Loucy (cell line): ENCODE measurements around the gene ADAMTS16.

ENCODE experiments used
- H2AFZ ChIP-seq: fragments of 200-600 bp; sonication (generic); 2 replicates; pipeline ENCODE4 v1.6.0; 2016; ENCODE audit warnings: antibody characterized with exemption, mild to moderate bottlenecking, low read length, moderate library complexity
- H3F3A ChIP-seq: fragments of 200-600 bp; 2 replicates; pipeline ENCODE4 v1.6.0; 2016; ENCODE audit warnings: antibody characterized with exemption, low read depth, mild to moderate bottlenecking
- H3K27me3 ChIP-seq: fragments of 200-600 bp; sonication (generic); 2 replicates; pipeline ENCODE4 v1.6.1; 2014; ENCODE audit warnings: low read length, mild to moderate bottlenecking; ENCODE audit not compliant: insufficient read depth, poor library complexity, severe bottlenecking
- H3K36me3 ChIP-seq: fragments of 200-600 bp; sonication (generic); 2 replicates; pipeline ENCODE4 v1.6.1; 2016; ENCODE audit warnings: low read length; ENCODE audit not compliant: insufficient read depth
- H3K4me1 ChIP-seq: fragments of 200-600 bp; sonication (generic); 2 replicates; pipeline ENCODE4 v1.5.1; 2014; ENCODE audit warnings: low read length, mild to moderate bottlenecking; ENCODE audit not compliant: insufficient read depth, poor library complexity, severe bottlenecking
- H3K4me2 ChIP-seq: fragments of 200-600 bp; sonication (generic); 2 replicates; pipeline ENCODE4 v1.6.0; 2014; ENCODE audit warnings: antibody characterized with exemption, low read length, low read depth, mild to moderate bottlenecking; ENCODE audit not compliant: poor library complexity, severe bottlenecking
- H3K4me3 ChIP-seq: fragments of 200-600 bp; sonication (generic); 2 replicates; pipeline ENCODE4 v1.5.1; 2014; ENCODE audit warnings: low read length, mild to moderate bottlenecking, mixed read lengths; ENCODE audit not compliant: poor library complexity, severe bottlenecking
- H3K79me2 ChIP-seq: fragments of 200-600 bp; sonication (generic); 2 replicates; pipeline ENCODE4 v1.6.1; 2014; ENCODE audit warnings: low read length; ENCODE audit not compliant: insufficient read depth
- H3K9ac ChIP-seq: fragments of 200-600 bp; sonication (generic); 2 replicates; pipeline ENCODE4 v1.6.0; 2014; ENCODE audit warnings: mild to moderate bottlenecking, low read depth, low read length, moderate library complexity; ENCODE audit not compliant: poor library complexity, severe bottlenecking
- H3K9me2 ChIP-seq: fragments of 200-600 bp; sonication (generic); replicated peaks from 2 replicates; pipeline ENCODE4 v1.6.1; 2016; ENCODE audit warnings: low read depth, low read length, mixed read lengths
- H3K9me3 ChIP-seq: fragments of 200-600 bp; sonication (generic); 2 replicates; pipeline ENCODE4 v1.6.1; 2014; ENCODE audit warnings: mild to moderate bottlenecking, antibody characterized with exemption, low read length, low read depth; ENCODE audit not compliant: insufficient read depth
- H4K20me1 ChIP-seq: fragments of 200-600 bp; sonication (generic); 2 replicates; pipeline ENCODE4 v1.6.0; 2014; ENCODE audit warnings: antibody characterized with exemption, low read length, mild to moderate bottlenecking; ENCODE audit not compliant: insufficient read depth, poor library complexity, severe bottlenecking
- CTCF ChIP-seq: fragments of 200-600 bp; sonication (generic); conservative IDR thresholded peaks from 2 replicates; pipeline ENCODE4 v1.5.1; 2014; ENCODE audit warnings: mild to moderate bottlenecking, antibody characterized with exemption, low read length
- EZH2phosphoT487 ChIP-seq: fragments of 200-600 bp; IDR thresholded peaks from 2 replicates; pipeline ENCODE4 v1.6.1; 2018; ENCODE audit warnings: antibody characterized with exemption, mild to moderate bottlenecking, moderate library complexity, borderline replicate concordance

The ADAMTS16 gene

GRCh38 chr5:5276430-5276829 lies 136.3 kb downstream of the ADAMTS16 start:
- Histone ChIP-seq H3K9ac (no peak overlapping the region), H3F3A (no peaks in the 10 kb centered on the region), H3K9me3 (0 out of 2 replicates have a peak, but pooled peaks cover 3% of the 10 kb centered on the region), H3K4me3 (no peak overlapping the region), H3K9me2 (no peaks in the 10 kb centered on the region), H3K27me3 (no peaks in the 10 kb centered on the region), H3K79me2 (no peaks in the 10 kb centered on the region), H2AFZ (no peak overlapping the region), H4K20me1 (no peaks in the 10 kb centered on the region), H3K4me1 (no peaks in the 10 kb centered on the region), H3K36me3 (no peaks in the 10 kb centered on the region), H3K4me2 (no peak overlapping the region)
- TF ChIP-seq CTCF (no peak), EZH2phosphoT487 (no peak)

GRCh38 chr5:5276951-5277517 lies 136.9 kb downstream of the ADAMTS16 start:
- Histone ChIP-seq H3K4me2 (no peak overlapping the region), H2AFZ (no peak overlapping the region), H3K4me1 (no peaks in the 10 kb centered on the region), H3K36me3 (no peaks in the 10 kb centered on the region), H4K20me1 (no peaks in the 10 kb centered on the region), H3K9me3 (0 out of 2 replicates have a peak, but pooled peaks cover 3% of the 10 kb centered on the region), H3F3A (no peaks in the 10 kb centered on the region), H3K79me2 (no peaks in the 10 kb centered on the region), H3K9ac (no peak overlapping the region), H3K4me3 (no peak overlapping the region), H3K9me2 (no peaks in the 10 kb centered on the region), H3K27me3 (no peaks in the 10 kb centered on the region)
- TF ChIP-seq EZH2phosphoT487 = no peak
- TF ChIP-seq CTCF = no peak

GRCh38 chr5:5278201-5278814 lies 138.2 kb downstream of the ADAMTS16 start:
- no peaks in the 10 kb centered on the region for H3K4me1 ChIP-seq
- no peaks in the 10 kb centered on the region for H3F3A ChIP-seq
- no peaks in the 10 kb centered on the region for H3K36me3 ChIP-seq

More at GRCh38 chr5:5278201-5278814, 138.2 kb downstream of the ADAMTS16 start:
- no peak overlapping the region for H2AFZ ChIP-seq
- no peaks in the 10 kb centered on the region for H3K9me2 ChIP-seq
- TF ChIP-seq EZH2phosphoT487 (no peak), CTCF (no peak)
- H3K9ac ChIP-seq = no peak overlapping the region
- H3K9me3 ChIP-seq = 0 out of 2 replicates have a peak, but pooled peaks cover 3% of the 10 kb centered on the region
- no peaks in the 10 kb centered on the region for H4K20me1 ChIP-seq
- no peaks in the 10 kb centered on the region for H3K79me2 ChIP-seq
- H3K27me3 ChIP-seq = no peaks in the 10 kb centered on the region
- no peak overlapping the region for H3K4me3 ChIP-seq
- H3K4me2 ChIP-seq = no peak overlapping the region
